AG09319 (cell line): Measurements from ENCODE around the gene CLDN14.

ENCODE experiments used
- DNase-seq: peaks from one replicate; pipeline ENCODE4 v3.0.0-alpha.2; 2010; ENCODE audit warnings: low read depth; ENCODE audit errors: extremely low read depth
- CTCF ChIP-seq: IDR thresholded peaks from 2 replicates; pipeline ENCODE4 v1.5.1; 2011; ENCODE audit warnings: low read depth, mild to moderate bottlenecking, inconsistent platforms, low read length, moderate library complexity

The CLDN14 gene

DNA sequence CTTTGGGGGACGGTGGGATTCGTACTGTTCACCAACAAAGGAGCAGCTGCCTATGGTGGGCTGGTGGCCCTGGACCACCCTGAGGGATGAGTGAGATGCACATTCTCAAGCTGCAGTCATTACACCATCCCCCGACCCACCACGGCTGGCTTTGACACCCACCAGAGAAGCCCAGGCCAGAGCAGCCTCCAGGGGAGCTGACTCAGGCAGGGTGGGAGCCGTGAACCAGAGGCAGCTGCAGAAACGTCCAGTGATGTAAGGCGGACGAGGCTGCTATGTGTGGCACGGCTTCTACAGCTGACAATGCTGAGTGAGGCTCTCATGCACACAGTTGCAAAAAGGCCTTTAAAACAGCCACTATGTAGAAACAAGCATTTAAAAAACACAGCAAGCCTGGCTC is 54.6 kb downstream of the CLDN14 start:
- TF ChIP-seq CTCF: no peak
- DNase-seq: no peak

DNA sequence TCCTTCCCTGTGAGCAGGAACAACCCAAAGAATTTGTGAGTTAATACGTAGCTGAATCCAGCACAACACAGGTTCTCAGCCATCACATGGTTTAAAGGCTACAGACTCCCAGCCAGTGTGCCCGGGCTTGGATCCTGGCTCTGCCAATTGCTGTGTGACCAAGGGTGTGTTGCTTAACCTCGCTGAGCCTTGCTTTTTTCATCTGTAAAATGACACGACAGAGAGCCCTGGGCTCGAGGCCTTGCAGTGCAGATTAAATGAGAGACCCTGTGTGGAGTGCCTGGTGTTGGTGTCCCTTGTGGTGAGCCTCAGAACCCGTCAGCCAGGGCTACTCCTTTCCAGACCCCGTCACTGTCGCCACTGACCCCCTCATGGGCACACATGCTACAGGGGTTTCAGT is 55.3 kb downstream of the CLDN14 start:
- TF ChIP-seq CTCF: no peak
- no peak for DNase-seq

DNA sequence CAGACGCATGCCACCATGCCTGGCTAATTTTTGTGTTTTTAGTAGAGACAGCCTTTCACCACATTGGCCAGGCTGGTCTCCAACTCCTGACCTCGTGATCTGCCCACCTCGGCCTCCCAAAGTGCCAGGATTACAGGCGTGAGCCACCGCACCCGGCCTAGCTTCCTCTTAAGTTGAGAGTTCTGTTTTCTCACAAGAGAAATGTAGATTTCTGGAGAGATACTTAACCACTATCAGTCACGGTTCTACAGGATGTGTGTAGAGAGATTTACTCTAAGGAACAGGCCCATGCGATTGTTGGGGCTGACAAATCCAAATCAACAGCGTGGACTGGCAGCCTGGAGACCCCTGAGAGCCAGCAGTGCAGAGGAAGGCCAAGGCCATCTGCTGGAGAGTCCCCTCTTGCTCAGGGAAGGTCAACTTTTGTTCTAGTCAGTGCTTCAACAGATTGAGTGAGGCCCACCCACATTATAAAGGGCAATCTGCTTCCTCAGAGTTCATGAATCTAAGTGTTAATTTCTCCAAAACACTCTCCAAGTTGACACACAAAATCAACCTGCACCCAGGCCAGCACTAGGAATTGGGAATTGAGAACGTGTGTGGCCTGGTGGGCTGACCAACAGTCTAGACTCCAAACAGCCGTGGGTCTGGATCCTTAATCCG is 56.0 kb downstream of the CLDN14 start:
- no peak for TF ChIP-seq CTCF
- DNase-seq: no peak

GRCh38 chr21:36422279-36423098 is 57.4 kb downstream of the CLDN14 start:
- DNase-seq: no peak
- peak; percentile 67 for TF ChIP-seq CTCF

DNA sequence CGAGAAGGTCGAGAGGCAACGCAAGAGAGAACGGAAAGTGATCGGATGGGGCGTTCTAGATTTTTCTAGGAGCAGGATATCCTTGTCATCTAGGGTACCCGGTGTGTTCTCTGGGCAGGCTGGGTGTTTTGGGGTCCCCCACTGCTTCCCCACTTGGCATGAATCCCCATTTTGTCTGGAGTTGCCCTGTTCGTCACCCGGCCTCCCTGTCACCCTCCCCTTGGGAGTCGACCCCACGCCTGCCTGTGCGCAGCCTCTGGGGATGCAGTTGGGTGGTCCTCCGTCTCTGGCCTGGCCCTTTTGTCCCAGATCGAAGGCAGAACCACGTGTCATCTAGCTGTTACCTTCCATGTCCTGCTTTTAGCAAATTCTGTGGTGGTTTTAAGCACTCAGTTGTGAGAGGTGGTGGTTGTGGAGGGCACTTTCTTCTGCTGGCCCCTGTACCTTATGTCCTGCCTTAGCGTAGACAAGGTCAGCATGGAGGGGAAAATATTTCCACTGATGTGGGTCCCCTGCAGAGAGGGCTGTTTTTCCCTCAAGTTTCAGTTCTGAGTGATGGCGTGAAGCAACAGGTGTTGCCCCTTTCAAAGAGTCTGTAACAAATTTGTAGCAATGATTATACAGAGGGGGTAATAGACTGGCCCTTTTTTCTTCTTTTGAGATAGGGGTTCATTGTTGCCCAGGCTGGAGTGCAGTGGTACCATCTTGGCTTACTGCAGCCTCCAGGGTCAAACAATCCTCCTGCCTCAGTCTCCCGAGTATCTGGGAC is 59.2 kb downstream of the CLDN14 start:
- no peak for TF ChIP-seq CTCF

DNA sequence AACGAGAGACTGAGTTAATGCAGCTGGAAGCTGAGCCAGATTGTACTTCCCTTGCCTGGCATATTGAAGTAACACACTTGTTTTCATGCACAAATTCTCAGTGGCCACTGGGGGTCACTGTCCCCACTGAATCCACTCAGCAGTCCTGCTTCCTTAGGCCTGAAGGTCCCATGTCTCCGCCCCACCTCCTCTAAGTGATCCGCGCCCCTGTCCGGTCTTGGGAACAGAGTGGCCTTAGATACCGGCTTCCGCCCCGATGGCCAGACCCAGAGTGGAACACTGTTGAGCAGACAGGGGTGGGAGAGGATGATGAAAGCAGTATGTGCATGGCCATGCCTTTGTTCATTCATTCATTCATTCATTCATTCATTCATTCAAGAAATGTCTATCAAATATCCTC is 59.9 kb downstream of the CLDN14 start:
- TF ChIP-seq CTCF: peak; percentile 80
- DNase-seq: peak; percentile 80

More for the DNA sequence above, 59.2 kb downstream of the CLDN14 start:
- DNase-seq: no peak

- TF ChIP-seq CTCF: no peak; the same call in 1 of the 2 replicates
- DNase-seq: no peak
Observed at GRCh38 chr21:36419241-36419640, 60.7 kb downstream of the CLDN14 start.
